HUES48 (cell line): ENCODE data around the gene NFKBIB.

ENCODE experiments used
- H3K27ac ChIP-seq: one replicate; pipeline ENCODE4 v1.7.0; 2013; ENCODE audit warnings: low read depth, low read length, inconsistent platforms
- H3K27me3 ChIP-seq: 2 replicates; pipeline ENCODE4 v1.6.1; 2013; ENCODE audit warnings: mild to moderate bottlenecking, low read length; ENCODE audit not compliant: control insufficient read depth, insufficient read depth
- H3K36me3 ChIP-seq: 2 replicates; pipeline ENCODE4 v1.6.1; 2013; ENCODE audit warnings: low read length; ENCODE audit not compliant: control insufficient read depth, insufficient read depth
- H3K4me1 ChIP-seq: 2 replicates; pipeline ENCODE4 v1.6.1; 2013; ENCODE audit warnings: mild to moderate bottlenecking, low read length; ENCODE audit not compliant: control insufficient read depth, insufficient read depth
- H3K4me3 ChIP-seq: 2 replicates; pipeline ENCODE4 v1.5.1; 2013; ENCODE audit warnings: mild to moderate bottlenecking, low read depth, low read length
- H3K9ac ChIP-seq: 2 replicates; pipeline ENCODE4 v1.6.1; 2013; ENCODE audit warnings: mild to moderate bottlenecking, low read depth, low read length, moderate library complexity
- H3K9me3 ChIP-seq: 2 replicates; pipeline ENCODE4 v1.6.1; 2013; ENCODE audit warnings: low read length; ENCODE audit not compliant: control insufficient read depth, insufficient read depth

NFKBIB gene

DNA sequence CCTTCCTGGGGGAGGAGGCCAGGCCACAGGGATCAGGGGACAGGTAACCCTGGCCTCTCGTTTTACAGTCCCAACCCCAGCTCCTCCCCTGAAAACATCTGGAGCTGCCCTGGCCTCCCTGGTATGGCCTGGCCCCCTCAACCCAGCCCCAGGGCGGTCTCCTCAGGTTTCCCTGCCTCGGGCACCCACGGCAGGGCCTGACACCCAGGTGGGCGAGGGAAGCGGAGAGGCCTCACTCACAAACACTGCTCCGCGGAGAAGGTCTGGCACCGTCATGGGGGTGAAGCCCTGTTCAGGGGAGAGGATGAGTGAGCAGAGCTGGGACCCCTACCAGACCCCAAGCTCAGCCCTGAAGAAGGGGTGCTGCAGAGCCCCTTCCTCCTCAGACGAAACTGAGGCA, 18.8 kb downstream of the NFKBIB start:
- peaks cover 35% of the 10 kb centered on the region for H3K36me3 ChIP-seq
- H3K9me3 ChIP-seq, result no peaks in the 10 kb centered on the region
- H3K9ac ChIP-seq, result no peak overlapping the region
- no peak overlapping the region for H3K27ac ChIP-seq
- H3K4me1 ChIP-seq, result no peaks in the 10 kb centered on the region
- H3K27me3 ChIP-seq, result no peaks in the 10 kb centered on the region
- H3K4me3 ChIP-seq, result no peak overlapping the region

DNA sequence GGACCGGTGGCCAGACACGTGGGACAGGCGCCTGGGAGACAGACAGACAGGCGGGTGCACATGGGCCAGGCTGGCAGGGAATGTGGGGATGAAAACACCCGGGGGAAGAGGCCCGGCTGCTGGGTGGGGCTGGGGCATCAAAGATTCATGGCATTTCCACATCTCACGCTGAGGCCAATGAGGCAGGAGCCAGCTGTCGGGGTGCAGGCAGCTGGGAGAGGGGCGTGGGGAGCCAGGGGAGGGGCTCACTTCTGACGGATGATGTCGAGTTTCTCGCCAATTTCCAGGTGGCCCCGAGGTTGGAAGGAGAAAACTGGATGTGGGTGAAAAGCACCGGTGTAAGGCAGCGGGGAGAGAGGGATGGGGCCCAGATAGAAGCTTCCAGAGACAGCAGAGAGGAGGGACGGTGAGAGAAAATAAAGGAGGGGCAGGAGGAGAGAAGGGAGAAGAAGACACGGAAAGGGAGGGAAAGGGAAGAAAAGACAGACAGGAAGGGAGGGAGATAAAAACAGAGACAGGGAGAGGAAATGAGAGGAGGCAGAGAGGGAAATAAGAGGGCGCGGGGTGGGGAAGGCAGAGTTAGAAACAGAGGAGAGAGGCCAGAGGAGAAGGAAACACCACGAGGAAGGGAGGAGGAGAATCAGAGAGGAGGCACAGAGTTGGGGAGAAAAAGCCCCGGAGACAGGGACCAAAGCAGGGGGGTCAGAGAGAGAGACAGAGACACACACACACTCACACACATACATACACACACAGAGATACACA, 20.2 kb downstream of the NFKBIB start:
- Histone ChIP-seq H3K27ac (no peak overlapping the region), H3K9ac (no peak overlapping the region), H3K36me3 (peaks cover 46% of the 10 kb centered on the region), H3K4me1 (no peaks in the 10 kb centered on the region), H3K4me3 (no peak overlapping the region), H3K9me3 (no peaks in the 10 kb centered on the region), H3K27me3 (no peaks in the 10 kb centered on the region)

- Histone ChIP-seq H3K4me3 (no peak overlapping the region), H3K4me1 (no peaks in the 10 kb centered on the region), H3K36me3 (peaks cover 47% of the 10 kb centered on the region), H3K27ac (no peak overlapping the region), H3K9ac (no peak overlapping the region), H3K27me3 (no peaks in the 10 kb centered on the region), H3K9me3 (no peaks in the 10 kb centered on the region)
These were observed 21.0 kb downstream of the NFKBIB start for GRCh38 chr19:38920602-38921419.

DNA sequence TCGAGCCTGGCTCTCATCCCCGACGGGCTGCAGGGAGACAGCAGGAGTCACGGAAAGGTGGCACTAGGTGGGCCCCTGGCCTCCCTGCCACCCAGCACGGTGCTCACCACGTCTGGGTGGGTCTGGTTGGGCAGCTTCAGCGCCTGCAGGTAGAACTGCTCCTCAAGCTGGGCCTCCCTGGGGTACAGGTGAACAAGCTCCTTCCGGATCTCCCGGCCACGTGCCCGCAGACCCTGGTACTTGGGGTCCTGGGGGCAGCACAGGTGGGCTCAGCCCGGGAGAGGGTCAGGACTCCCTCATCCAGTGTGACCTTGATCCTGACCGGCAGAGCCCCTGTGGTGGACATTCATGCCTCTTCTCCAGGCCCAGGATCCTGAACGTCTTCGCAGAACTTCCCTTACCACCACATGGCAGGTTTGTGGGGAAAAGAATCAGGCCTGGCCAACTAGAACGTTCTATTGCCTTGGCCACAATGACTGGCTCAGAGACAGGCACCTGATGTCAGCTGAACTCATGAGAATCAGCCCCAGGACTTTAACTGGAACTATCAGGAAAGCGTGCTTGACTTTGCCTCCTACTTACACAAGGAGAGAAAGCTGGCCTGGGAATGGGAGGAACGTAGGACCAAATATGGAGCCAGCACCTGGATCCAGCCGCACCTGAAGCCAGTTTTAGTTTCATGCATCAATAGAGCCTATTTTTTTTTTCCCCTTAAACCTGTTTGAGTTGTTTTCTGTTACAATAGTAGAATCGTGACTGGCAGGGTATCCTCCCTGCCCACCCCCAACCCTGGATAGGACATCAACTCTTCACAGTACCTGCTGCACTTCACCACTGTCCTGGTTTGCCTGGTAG, 21.9 kb downstream of the NFKBIB start:
- H3K9ac ChIP-seq, result no peak overlapping the region
- no peak overlapping the region for H3K27ac ChIP-seq
- no peaks in the 10 kb centered on the region for H3K9me3 ChIP-seq
- peaks cover 49% of the 10 kb centered on the region for H3K36me3 ChIP-seq
- H3K4me3 ChIP-seq, result no peak overlapping the region
- no peaks in the 10 kb centered on the region for H3K27me3 ChIP-seq
- no peaks in the 10 kb centered on the region for H3K4me1 ChIP-seq

DNA sequence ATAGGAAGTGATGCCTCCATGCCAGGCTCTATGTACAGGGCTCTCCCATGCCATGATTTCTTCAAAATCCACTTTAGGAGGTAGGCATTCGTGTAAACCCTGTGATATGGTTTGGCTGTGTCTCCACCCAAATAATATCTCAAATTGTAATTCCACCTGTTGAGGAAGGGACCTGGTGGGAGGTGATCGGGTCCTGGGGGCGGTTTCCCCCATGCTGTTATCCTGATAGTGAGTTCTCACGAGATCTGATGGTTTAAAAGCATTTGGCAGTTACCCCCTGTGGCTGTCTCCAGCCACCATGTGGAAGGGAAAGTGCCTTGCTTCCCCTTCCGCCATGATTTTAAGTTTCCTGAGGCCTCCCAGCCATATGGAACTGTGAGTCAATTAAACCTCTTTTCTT, 22.7 kb downstream of the NFKBIB start:
- no peaks in the 10 kb centered on the region for H3K27me3 ChIP-seq
- H3K4me1 ChIP-seq, result no peaks in the 10 kb centered on the region
- no peak overlapping the region for H3K4me3 ChIP-seq
- H3K9ac ChIP-seq, result no peak overlapping the region
- no peaks in the 10 kb centered on the region for H3K9me3 ChIP-seq
- no peak overlapping the region for H3K27ac ChIP-seq
- peaks cover 49% of the 10 kb centered on the region for H3K36me3 ChIP-seq

GRCh38 chr19:38924388-38924787, 24.6 kb downstream of the NFKBIB start:
- H3K36me3 ChIP-seq, result peaks cover 45% of the 10 kb centered on the region
- no peaks in the 10 kb centered on the region for H3K9me3 ChIP-seq
- no peak overlapping the region for H3K27ac ChIP-seq
- H3K9ac ChIP-seq, result no peak overlapping the region
- H3K4me1 ChIP-seq, result no peaks in the 10 kb centered on the region
- no peaks in the 10 kb centered on the region for H3K27me3 ChIP-seq
- no peak overlapping the region for H3K4me3 ChIP-seq

- H3K36me3 ChIP-seq, result peaks cover 39% of the 10 kb centered on the region
- no peak overlapping the region for H3K27ac ChIP-seq
- 0 out of 2 replicates have a peak, but pooled peaks cover 3% of the 10 kb centered on the region for H3K4me1 ChIP-seq
- peaks cover 4% of the 10 kb centered on the region; the same call in 1 of the 2 replicates for H3K9me3 ChIP-seq
- no peaks in the 10 kb centered on the region for H3K27me3 ChIP-seq
- no peak overlapping the region for H3K4me3 ChIP-seq
- no peak overlapping the region for H3K9ac ChIP-seq
These were observed 28.7 kb downstream of the NFKBIB start for GRCh38 chr19:38928391-38929001.

DNA sequence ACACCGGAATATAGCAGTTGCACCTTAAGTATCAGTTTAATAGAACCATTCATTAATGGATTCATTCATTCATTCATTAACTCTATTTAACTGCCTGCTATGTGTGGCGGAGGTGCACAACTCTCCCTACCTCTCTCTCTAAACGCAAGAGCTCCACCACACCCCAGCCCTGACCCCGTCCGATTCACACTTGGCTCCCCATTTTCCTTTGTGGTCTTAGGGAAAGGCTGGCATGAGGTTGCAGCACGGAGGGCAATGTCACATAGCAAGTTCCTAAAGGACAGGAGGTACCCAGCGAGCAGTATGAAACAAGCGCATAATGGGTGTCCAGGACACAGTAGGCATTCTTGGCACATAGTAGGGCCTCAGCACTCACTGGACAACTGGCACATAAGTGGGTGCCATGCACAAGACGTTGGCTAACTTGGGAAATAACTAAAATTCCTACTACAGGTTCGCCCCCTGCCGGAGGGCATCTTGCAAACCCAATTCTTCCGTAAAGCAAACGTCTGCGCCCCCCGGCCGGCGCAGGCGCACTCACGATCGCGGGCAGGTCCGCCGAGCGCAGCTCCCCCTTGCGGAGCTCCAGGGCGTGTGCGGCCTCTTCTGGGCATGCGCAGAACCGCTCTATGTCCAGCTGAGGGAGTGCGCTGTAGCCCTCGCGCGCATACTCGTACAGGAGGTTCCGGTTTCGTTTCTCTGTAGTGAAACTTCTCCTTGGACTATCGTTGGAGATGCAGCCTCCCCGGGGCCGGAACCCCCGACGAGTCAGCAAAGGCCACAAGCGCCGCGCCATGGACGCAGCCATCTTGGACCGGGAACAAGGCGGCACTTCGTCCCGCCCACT, 30.4 kb downstream of the NFKBIB start, which contains the start of gene SARS2:
Gene SARS2 (minus strand): TSS at position 835 of the 847 bp plus-strand sequence. CDS start 27 bp downstream, at position 808.
- Histone ChIP-seq H3K9me3 (peaks cover 11% of the 10 kb centered on the region), H3K36me3 (peaks cover 35% of the 10 kb centered on the region), H3K4me3 (peak within 1 kb of the TSS; percentile 88), H3K9ac (peak within 1 kb of the TSS; percentile 96), H3K27me3 (no peaks in the 10 kb centered on the region), H3K27ac (peak within 1 kb of the TSS; percentile 99), H3K4me1 (0 out of 2 replicates have a peak, but pooled peaks cover 3% of the 10 kb centered on the region)

DNA sequence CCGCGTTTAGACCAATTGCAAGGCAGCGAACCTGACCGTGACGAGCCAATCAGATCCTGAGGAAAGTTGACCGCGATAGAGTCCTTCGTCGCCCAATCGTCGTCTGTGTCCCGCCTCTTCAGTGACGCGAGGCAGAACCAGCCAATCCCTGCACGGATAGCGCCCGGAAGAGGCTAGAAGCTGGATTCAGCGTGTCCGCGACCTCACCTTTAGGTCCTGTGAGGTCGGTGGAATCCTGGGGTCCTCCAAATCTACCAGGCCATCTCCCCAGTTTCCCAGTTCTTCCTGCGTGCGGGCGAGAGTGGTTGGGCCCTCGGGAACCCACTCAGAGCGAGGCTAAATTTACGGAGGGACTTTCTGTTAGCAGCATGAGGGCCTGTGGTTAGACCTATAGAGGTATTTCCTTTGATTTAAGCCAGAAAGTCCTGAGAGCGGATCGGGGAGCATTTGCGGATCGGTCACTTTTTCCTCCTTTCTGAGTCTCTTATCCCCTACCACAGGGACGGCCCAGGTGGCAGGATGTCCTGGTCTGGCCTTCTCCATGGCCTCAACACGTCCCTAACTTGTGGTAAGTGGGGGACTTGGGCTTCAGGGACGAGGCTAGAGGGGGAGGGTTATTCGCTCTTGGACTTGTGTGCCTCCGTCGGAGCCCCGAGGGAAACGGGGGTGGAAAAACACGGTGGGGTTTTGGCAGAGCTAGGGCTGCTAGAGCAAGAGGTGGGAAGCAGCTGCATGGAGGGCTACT, 31.2 kb downstream of the NFKBIB start, which contains the start of gene MRPS12:
Gene MRPS12 (plus strand): TSS at position 169 of the 745 bp plus-strand sequence. CDS start 351 bp downstream, at position 520.
- peak within 1 kb of the TSS; percentile 96 for H3K9ac ChIP-seq
- peaks cover 15% of the 10 kb centered on the region for H3K9me3 ChIP-seq
- peaks cover 27% of the 10 kb centered on the region for H3K36me3 ChIP-seq
- H3K27ac ChIP-seq, result peak within 1 kb of the TSS; percentile 99
- H3K4me1 ChIP-seq, result 0 out of 2 replicates have a peak, but pooled peaks cover 3% of the 10 kb centered on the region
- peak within 1 kb of the TSS; percentile 88 for H3K4me3 ChIP-seq
- H3K27me3 ChIP-seq, result no peaks in the 10 kb centered on the region
